GM19452 (cell line): ENCODE data around the gene SULT2B1.

Source experiments
- ATAC-seq: cut with Tn5 transposase; IDR thresholded peaks from one replicate; pipeline ENCODE4 v1.9.1; 2021; ENCODE audit not compliant: unreplicated experiment

The SULT2B1 gene

GRCh38 chr19:48598996-48599700 lies 47.2 kb downstream of the SULT2B1 start:
- ATAC-seq = no peak

- no peak for ATAC-seq
Observed at GRCh38 chr19:48600679-48601417, 48.9 kb downstream of the SULT2B1 start.

GRCh38 chr19:48603001-48603400 lies 51.0 kb downstream of the SULT2B1 start:
- no peak for ATAC-seq

GRCh38 chr19:48603449-48603848 lies 51.5 kb downstream of the SULT2B1 start:
- no peak for ATAC-seq

- no peak for ATAC-seq
Observed at GRCh38 chr19:48603850-48604249, 51.9 kb downstream of the SULT2B1 start.

- ATAC-seq = no peak
Observed at GRCh38 chr19:48606463-48607358, 54.7 kb downstream of the SULT2B1 start, which contains the start of gene SPACA4. Gene SPACA4 (plus strand): TSS chr19:48606742. CDS start chr19:48606979, 237 bp downstream.

- no peak for ATAC-seq
Observed at GRCh38 chr19:48607359-48607755, 55.4 kb downstream of the SULT2B1 start.

- ATAC-seq = peak; percentile 55
Observed at GRCh38 chr19:48608798-48609263, 56.9 kb downstream of the SULT2B1 start.

GRCh38 chr19:48609571-48610108 lies 57.7 kb downstream of the SULT2B1 start:
- no peak for ATAC-seq

- no peak for ATAC-seq
Observed at GRCh38 chr19:48611872-48612271, 59.9 kb downstream of the SULT2B1 start.

GRCh38 chr19:48613024-48613851 lies 61.3 kb downstream of the SULT2B1 start:
- no peak for ATAC-seq

GRCh38 chr19:48613852-48614435 lies 62.0 kb downstream of the SULT2B1 start:
- no peak for ATAC-seq

- no peak for ATAC-seq
Observed at GRCh38 chr19:48614436-48615230, 62.7 kb downstream of the SULT2B1 start, which contains the start of gene FAM83E. Gene FAM83E (minus strand): TSS chr19:48615076. CDS start chr19:48613372, 1,704 bp downstream.

GRCh38 chr19:48615231-48616040 lies 63.5 kb downstream of the SULT2B1 start:
- no peak for ATAC-seq

- ATAC-seq = no peak
Observed at GRCh38 chr19:48616041-48616436, 64.1 kb downstream of the SULT2B1 start.

GRCh38 chr19:48616491-48617056 lies 64.6 kb downstream of the SULT2B1 start:
- ATAC-seq = no peak

GRCh38 chr19:48617146-48617937 lies 65.4 kb downstream of the SULT2B1 start:
- ATAC-seq = no peak
